Amygdala (tissue), 56 donors: ENCODE measurements around the gene PER2.

Experiments used
- DNase-seq, 56 donors: peaks; one replicate each; lab custom pipeline; 2025; lab: John Stamatoyannopoulos, UW

The PER2 gene

GRCh38 chr2:238270606-238271005 is 17.8 kb downstream of the PER2 start:
- DNase-seq = no peak

GRCh38 chr2:238269741-238270140 is 18.7 kb downstream of the PER2 start:
- DNase-seq = no peak

- no peak for DNase-seq
Observed at GRCh38 chr2:238267884-238268680, 20.3 kb downstream of the PER2 start.

- no peak for DNase-seq
Observed at GRCh38 chr2:238267341-238267710, 21.1 kb downstream of the PER2 start.

- no peak for DNase-seq
Observed at GRCh38 chr2:238265605-238266004, 22.8 kb downstream of the PER2 start.

GRCh38 chr2:238264072-238264460 is 24.3 kb downstream of the PER2 start:
- no peak for DNase-seq

- DNase-seq = peak in 55 of 56 donors; percentile 19 to 96 (median 81)
Observed at GRCh38 chr2:238263204-238264071, 25.0 kb downstream of the PER2 start.

- no peak for DNase-seq
Observed at GRCh38 chr2:238262496-238263122, 25.8 kb downstream of the PER2 start.

GRCh38 chr2:238261718-238262375 is 26.6 kb downstream of the PER2 start:
- no peak for DNase-seq

GRCh38 chr2:238260883-238261282 is 27.5 kb downstream of the PER2 start:
- DNase-seq = no peak

GRCh38 chr2:238259061-238260020 is 29.1 kb downstream of the PER2 start:
- no peak for DNase-seq

- no peak for DNase-seq
Observed at GRCh38 chr2:238257786-238258700, 30.4 kb downstream of the PER2 start.

GRCh38 chr2:238256594-238257104 is 31.8 kb downstream of the PER2 start:
- DNase-seq = peak in 6 of 56 donors; percentile 14 to 43 (median 23)

GRCh38 chr2:238256111-238256510 is 32.3 kb downstream of the PER2 start:
- DNase-seq = no peak

- no peak for DNase-seq
Observed at GRCh38 chr2:238255636-238256035, 32.8 kb downstream of the PER2 start.

- no peak for DNase-seq
Observed at GRCh38 chr2:238255151-238255551, 33.3 kb downstream of the PER2 start.

GRCh38 chr2:238254095-238254723 is 34.2 kb downstream of the PER2 start:
- DNase-seq = no peak
